AG04450 (cell line): ENCODE measurements around the gene FNDC3B. TPM values are rescaled to one million over a fixed set of nuclear protein-coding genes. Genes with fewer than 3 reads are reported as not detected.

ENCODE experiments used
- CTCF ChIA-PET: fragments of 300-600, 350-600 bp; formaldehyde crosslinking; extraction: SDS; loops from one replicate; lab custom pipeline; 2022; ENCODE audit warnings: antibody characterized with exemption, inconsistent platforms; lab: Charles Lee
- POLR2A ChIA-PET: fragments of 350-600 bp; formaldehyde crosslinking; extraction: SDS; loops from one replicate; lab custom pipeline; 2021; ENCODE audit warnings: antibody characterized with exemption, inconsistent platforms; lab: Yijun Ruan, JAX
- DNase-seq: peaks from one replicate; pipeline ENCODE4 v3.0.0-alpha.2; 2011; ENCODE audit warnings: low read depth, low spot score
- H3K27ac ChIP-seq: one replicate; pipeline ENCODE4 v1.5.1; 2012; ENCODE audit warnings: low read depth, low read length, control low read depth
- H3K27me3 ChIP-seq: one replicate; pipeline ENCODE4 v1.6.0; 2012; ENCODE audit warnings: low read length; ENCODE audit not compliant: control insufficient read depth, insufficient read depth
- H3K4me3 ChIP-seq: 2 replicates; pipeline ENCODE4 v1.5.1; 2011; ENCODE audit warnings: mild to moderate bottlenecking, low read depth, low read length, control low read depth
- H3K9me3 ChIP-seq: 2 replicates; pipeline ENCODE4 v1.5.1; 2012; ENCODE audit warnings: low read length; ENCODE audit not compliant: control insufficient read depth, insufficient read depth
- polyA plus RNA-seq: library from polyadenylated mRNA; depleted of rRNA; stranded (reverse); fragments of >200 nt; gene quantifications from 2 replicates; pipeline ENCODE4 v1.2.3, GENCODE V29; 2011
- TF ChIP-seq, protein P1 (sequence below): IDR thresholded peaks from 2 replicates; pipeline ENCODE4 v1.5.1; 2011; ENCODE audit warnings: low read depth, low read length, control low read depth, inconsistent platforms

Gene FNDC3B
- polyA plus RNA-seq, 1 experiment: 39.5 TPM

DNA sequence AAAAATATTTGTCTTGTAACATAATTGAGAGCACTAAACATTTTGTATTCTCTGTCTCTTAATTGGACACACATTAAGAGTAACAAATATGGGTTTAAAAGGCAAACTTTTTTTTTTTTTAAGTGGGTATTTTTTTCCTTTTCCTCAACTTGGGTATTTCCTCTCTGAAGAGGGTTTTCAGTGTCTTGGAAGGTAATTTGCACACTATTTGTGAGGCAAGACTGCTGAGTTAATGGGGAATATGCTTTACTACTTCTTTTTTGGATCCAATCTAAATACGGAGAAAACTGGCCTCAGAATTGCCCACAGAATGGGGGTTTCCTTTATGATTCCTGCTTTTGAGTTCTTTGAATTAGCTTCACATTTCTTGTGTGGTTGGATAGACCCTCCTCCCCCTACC is 105.2 kb downstream of the FNDC3B start:
- POLR2A ChIA-PET: no interaction called here
- Histone ChIP-seq H3K27me3 (no peaks in the 10 kb centered on the region), H3K27ac (no peak overlapping the region), H3K4me3 (no peak overlapping the region), H3K9me3 (peaks cover 5% of the 10 kb centered on the region; the same call in 1 of the 2 replicates)
- TF ChIP-seq, protein P1, sequence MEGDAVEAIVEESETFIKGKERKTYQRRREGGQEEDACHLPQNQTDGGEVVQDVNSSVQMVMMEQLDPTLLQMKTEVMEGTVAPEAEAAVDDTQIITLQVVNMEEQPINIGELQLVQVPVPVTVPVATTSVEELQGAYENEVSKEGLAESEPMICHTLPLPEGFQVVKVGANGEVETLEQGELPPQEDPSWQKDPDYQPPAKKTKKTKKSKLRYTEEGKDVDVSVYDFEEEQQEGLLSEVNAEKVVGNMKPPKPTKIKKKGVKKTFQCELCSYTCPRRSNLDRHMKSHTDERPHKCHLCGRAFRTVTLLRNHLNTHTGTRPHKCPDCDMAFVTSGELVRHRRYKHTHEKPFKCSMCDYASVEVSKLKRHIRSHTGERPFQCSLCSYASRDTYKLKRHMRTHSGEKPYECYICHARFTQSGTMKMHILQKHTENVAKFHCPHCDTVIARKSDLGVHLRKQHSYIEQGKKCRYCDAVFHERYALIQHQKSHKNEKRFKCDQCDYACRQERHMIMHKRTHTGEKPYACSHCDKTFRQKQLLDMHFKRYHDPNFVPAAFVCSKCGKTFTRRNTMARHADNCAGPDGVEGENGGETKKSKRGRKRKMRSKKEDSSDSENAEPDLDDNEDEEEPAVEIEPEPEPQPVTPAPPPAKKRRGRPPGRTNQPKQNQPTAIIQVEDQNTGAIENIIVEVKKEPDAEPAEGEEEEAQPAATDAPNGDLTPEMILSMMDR: no peak
- DNase-seq: no peak
- CTCF ChIA-PET: interaction anchor here (1.6 kb wide), 1 partner anchor 188 kb away, joined by 15 read pairs; no protein-coding TSS in a partner anchor

DNA sequence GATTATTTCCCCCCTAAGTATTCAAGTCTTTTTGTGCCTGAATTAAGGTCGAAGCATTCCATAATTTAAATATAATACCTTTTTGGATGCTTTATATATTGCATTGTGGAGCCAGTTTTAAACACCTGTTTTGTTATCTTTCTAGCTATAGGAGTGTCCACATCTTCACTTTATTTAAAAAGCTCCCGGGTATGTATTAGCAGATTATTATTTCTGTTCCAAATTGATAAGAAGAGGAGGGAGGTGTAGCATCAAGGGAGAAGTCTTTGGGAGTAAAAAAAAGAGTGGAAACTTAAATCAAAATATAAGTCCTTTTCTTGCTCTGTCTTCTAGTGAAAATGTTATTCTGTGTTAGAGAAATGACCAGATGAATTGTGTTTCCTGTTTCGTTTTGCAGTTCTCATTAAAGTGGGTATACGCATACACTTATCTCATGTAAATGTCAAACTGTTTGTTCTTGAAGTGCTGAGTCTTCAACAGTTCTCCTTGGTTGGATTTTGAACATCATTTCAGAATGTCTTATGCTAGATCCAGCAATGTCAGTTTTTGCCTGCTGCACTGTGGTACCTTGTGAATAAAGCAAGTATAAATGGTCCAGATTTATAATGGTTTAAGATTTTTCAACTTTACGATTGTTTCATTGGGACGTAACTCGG is 105.8 kb downstream of the FNDC3B start:
- peaks cover 5% of the 10 kb centered on the region; the same call in 1 of the 2 replicates for H3K9me3 ChIP-seq
- DNase-seq: no peak
- H3K4me3 ChIP-seq: no peak overlapping the region
- no peaks in the 10 kb centered on the region for H3K27me3 ChIP-seq
- no peak overlapping the region for H3K27ac ChIP-seq
- CTCF ChIA-PET: interaction anchor here (1.6 kb wide), 1 partner anchor 187 kb away, joined by 15 read pairs; no protein-coding TSS in a partner anchor
- TF ChIP-seq, protein P1: no peak
- POLR2A ChIA-PET: interaction anchor here (0.6 kb wide), 1 partner anchor 9 kb away, joined by 3 read pairs; no protein-coding TSS in a partner anchor

DNA sequence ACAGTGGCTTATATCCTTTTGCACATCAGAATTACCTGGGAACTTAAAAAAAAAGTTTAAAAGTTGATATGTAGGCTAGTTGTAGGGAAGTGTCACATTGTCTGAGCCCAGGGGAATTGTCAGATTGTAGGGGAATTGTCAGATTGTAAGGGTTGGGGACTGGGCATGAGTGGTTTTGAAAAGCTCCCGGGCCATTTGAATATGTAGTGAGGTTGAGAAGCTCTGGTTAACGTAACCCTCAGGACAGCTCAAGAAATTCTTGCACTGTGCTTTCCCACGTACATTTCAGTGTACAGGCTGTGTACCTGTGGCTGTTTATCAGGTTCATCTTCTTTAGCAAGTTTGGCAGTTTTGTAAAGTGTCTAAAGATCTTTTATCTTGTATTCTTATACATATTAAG is 107.0 kb downstream of the FNDC3B start:
- TF ChIP-seq, protein P1: no peak
- Histone ChIP-seq H3K27ac (no peak overlapping the region), H3K27me3 (no peaks in the 10 kb centered on the region), H3K9me3 (peaks cover 5% of the 10 kb centered on the region; the same call in 1 of the 2 replicates), H3K4me3 (no peak overlapping the region)
- ChIA-PET CTCF (interaction anchor here (0.7 to 1.6 kb wide), 2 partner anchors 186 to 372 kb away, joined by 3 to 15 read pairs; no protein-coding TSS in a partner anchor), POLR2A (no interaction called here)
- no peak for DNase-seq

DNA sequence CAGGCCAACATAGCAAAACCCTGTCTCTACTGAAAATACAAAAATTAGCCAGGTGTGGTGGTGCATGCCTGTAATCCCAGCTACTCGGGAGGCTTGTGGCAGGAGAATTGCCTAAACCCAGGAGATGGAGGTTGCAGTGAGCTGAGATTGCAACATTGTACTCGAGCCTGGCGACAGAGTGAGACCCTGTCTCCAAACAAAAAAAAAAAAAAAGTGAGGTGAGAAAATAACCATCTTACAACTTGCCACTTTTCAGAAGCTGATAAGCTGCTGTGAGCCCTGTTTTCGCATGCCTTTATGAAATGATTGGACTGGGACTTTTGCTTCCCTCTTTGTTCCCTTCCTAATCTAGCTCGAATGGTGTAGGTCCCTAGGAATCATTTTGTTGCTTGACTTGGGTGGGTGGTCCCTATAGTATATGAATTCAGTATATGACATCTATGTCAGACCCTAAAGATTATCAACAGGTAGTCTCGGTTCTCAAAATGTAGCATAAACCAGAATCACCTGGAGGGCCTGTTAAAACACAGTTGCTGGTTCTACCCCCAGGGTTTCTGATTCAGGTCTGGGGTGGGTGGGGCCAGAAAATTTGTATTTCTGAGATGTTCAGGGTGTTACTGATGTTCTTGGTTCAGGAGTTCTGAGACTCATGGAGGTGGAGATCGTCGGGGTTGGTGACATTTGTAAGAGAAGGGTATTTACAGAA is 107.9 kb downstream of the FNDC3B start:
- no peak for DNase-seq
- no peaks in the 10 kb centered on the region for H3K27me3 ChIP-seq
- no peak overlapping the region for H3K4me3 ChIP-seq
- no peak overlapping the region for H3K27ac ChIP-seq
- ChIA-PET CTCF (no interaction called here), POLR2A (interaction anchor here (0.6 kb wide), 1 partner anchor 15 kb away, joined by 3 read pairs; no protein-coding TSS in a partner anchor)
- TF ChIP-seq, protein P1: no peak
- H3K9me3 ChIP-seq: peaks cover 5% of the 10 kb centered on the region; the same call in 1 of the 2 replicates
